Panc1 (cell line): ENCODE measurements around the gene NPW. TPM values are rescaled to one million over a fixed set of nuclear protein-coding genes. Genes with fewer than 3 reads are reported as not detected.

ENCODE experiments used
- ATAC-seq: fragments of 200-7000 bp; cut with Tn5 transposase; 2 replicates; pipeline ENCODE4 v1.9.1; 2020; ENCODE audit warnings: mild to moderate bottlenecking, moderate library complexity
- BruUV-seq: library from RNA; stranded (reverse); fragments of 400-500 nt; replicated peaks from 2 replicates; lab custom pipeline; 2021; lab: Mats Ljungman, UMichigan
- CTCF ChIA-PET: fragments of 300-600 bp; sonication (Branson Sonifier 250); formaldehyde crosslinking; loops from one replicate; lab custom pipeline; 2022; ENCODE audit warnings: antibody characterized with exemption; lab: Charles Lee
- POLR2A ChIA-PET: fragments of 300-600 bp; sonication (Branson Sonifier 250); formaldehyde crosslinking; loops from one replicate; lab custom pipeline; 2022; ENCODE audit warnings: antibody characterized with exemption; lab: Charles Lee
- DNase-seq: peaks from one replicate; pipeline ENCODE4 v3.0.0-alpha.2; 2010; ENCODE audit warnings: low read depth, low spot score
- H3K27ac ChIP-seq: 2 replicates; pipeline ENCODE4 v1.5.1; 2011; ENCODE audit warnings: mild to moderate bottlenecking, low read length, inconsistent platforms
- H3K27me3 ChIP-seq: fragments of 200-500 bp; sonication (Bioruptor generic); 2 replicates; pipeline ENCODE4 v1.6.0; 2014; ENCODE audit warnings: low read length, inconsistent platforms; ENCODE audit not compliant: control insufficient read depth, insufficient read depth
- H3K36me3 ChIP-seq: fragments of 200-500 bp; sonication (Bioruptor generic); 2 replicates; pipeline ENCODE4 v1.5.1; 2014; ENCODE audit warnings: inconsistent platforms, mild to moderate bottlenecking, low read length, moderate library complexity; ENCODE audit not compliant: control insufficient read depth, insufficient read depth
- H3K4me1 ChIP-seq: 2 replicates; pipeline ENCODE4 v1.5.1; 2011; ENCODE audit warnings: inconsistent platforms, mild to moderate bottlenecking, low read length, moderate library complexity; ENCODE audit not compliant: control insufficient read depth, insufficient read depth
- H3K4me3 ChIP-seq, 2 experiments: 2 replicates each; pipeline ENCODE4 v1.5.1; 2011 to 2012; ENCODE audit warnings: low read depth in 2 of 2, low read length in 2 of 2, mild to moderate bottlenecking in 2 of 2, inconsistent platforms in 1 of 2, moderate library complexity in 1 of 2
- H3K9me3 ChIP-seq: fragments of 200-500 bp; sonication (Bioruptor generic); 2 replicates; pipeline ENCODE4 v1.5.1; 2014; ENCODE audit warnings: low read depth, mild to moderate bottlenecking, inconsistent platforms, low read length, moderate library complexity; ENCODE audit not compliant: control insufficient read depth, insufficient read depth
- CTCF ChIP-seq: fragments of 450-650 bp; IDR thresholded peaks from 2 replicates; pipeline ENCODE4 v1.5.1; 2017; ENCODE audit warnings: mild to moderate bottlenecking
- POLR2AphosphoS5 ChIP-seq: IDR thresholded peaks from 2 replicates; pipeline ENCODE4 v1.6.1; 2012; ENCODE audit warnings: mild to moderate bottlenecking, low read depth, low read length, moderate library complexity
- SIN3A ChIP-seq: IDR thresholded peaks from 2 replicates; pipeline ENCODE4 v1.6.1; 2012; ENCODE audit warnings: low read depth, mild to moderate bottlenecking, low read length, moderate library complexity, borderline replicate concordance; ENCODE audit not compliant: insufficient read depth
- TCF7L2 ChIP-seq: IDR thresholded peaks from 2 replicates; pipeline ENCODE4 v1.6.1; 2011; ENCODE audit warnings: mild to moderate bottlenecking, low read depth, low read length, inconsistent platforms
- in situ Hi-C: cut with HindIII; loops from 2 replicates; pipeline ENCODE4 v1.10.0; 2016; ENCODE audit warnings: low sequenced_read_pairs, low pct_unique_long_range_greater_than_20kb
- intact Hi-C: fragments of 100-400 bp; cut with micrococcal nuclease; formaldehyde crosslinking; loops from one replicate; pipeline ENCODE4 v1.10.0; 2022; ENCODE audit not compliant: unreplicated experiment
- total RNA-seq: library from RNA; stranded (reverse); gene quantifications from one replicate; pipeline ENCODE4 v1.2.1, GENCODE V29; 2021; ENCODE audit not compliant: unreplicated experiment
- TF ChIP-seq, protein P1 (sequence below), 2 experiments: IDR thresholded peaks; 2 replicates each; pipeline ENCODE4 v1.6.1; 2011 to 2012; ENCODE audit warnings: low read depth in 2 of 2, control low read depth in 1 of 2, low read length in 1 of 2, mild to moderate bottlenecking in 1 of 2, moderate library complexity in 1 of 2; ENCODE audit not compliant: insufficient read depth in 1 of 2

Gene NPW
- total RNA-seq, 1 experiment from 2014 or later: 15.3 TPM

DNA sequence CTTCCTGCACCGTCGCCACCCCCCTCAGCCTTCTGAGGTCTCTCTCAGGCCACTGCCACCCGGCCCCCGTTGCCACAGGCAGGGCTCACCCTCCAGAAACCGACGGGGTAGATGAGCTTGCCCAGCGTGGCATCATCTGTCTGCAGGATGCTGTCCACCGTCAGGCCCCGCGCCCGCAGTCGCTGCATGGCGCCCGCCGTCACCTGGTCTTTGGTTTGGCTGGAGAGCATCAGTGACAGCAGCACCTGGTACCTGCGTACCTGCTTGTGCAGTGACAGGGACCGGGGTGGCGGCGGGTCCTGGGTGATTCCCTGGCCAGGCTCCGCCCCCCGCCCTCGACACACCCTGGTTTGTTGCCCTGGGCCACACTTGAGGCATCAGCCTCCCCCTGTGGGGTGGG lies 25.0 kb downstream of the NPW start:
- CTCF ChIA-PET: no interaction called here
- no peaks in the 10 kb centered on the region for H3K9me3 ChIP-seq
- BruUV-seq: no TSS peak
- no peaks in the 10 kb centered on the region for H3K27me3 ChIP-seq
- peaks cover 39% of the 10 kb centered on the region for H3K4me1 ChIP-seq
- no peak overlapping the region for H3K4me3 ChIP-seq
- H3K36me3 ChIP-seq: no peaks in the 10 kb centered on the region; the same call in 1 of the 2 replicates
- in situ Hi-C loops (no loop called here), intact Hi-C loops (no loop called here)
- POLR2A ChIA-PET: interaction anchor here (0.6 to 0.7 kb wide), 2 partner anchors 22 to 33 kb away, joined by 3 to 5 read pairs; no protein-coding TSS in a partner anchor
- TF ChIP-seq, protein P1, sequence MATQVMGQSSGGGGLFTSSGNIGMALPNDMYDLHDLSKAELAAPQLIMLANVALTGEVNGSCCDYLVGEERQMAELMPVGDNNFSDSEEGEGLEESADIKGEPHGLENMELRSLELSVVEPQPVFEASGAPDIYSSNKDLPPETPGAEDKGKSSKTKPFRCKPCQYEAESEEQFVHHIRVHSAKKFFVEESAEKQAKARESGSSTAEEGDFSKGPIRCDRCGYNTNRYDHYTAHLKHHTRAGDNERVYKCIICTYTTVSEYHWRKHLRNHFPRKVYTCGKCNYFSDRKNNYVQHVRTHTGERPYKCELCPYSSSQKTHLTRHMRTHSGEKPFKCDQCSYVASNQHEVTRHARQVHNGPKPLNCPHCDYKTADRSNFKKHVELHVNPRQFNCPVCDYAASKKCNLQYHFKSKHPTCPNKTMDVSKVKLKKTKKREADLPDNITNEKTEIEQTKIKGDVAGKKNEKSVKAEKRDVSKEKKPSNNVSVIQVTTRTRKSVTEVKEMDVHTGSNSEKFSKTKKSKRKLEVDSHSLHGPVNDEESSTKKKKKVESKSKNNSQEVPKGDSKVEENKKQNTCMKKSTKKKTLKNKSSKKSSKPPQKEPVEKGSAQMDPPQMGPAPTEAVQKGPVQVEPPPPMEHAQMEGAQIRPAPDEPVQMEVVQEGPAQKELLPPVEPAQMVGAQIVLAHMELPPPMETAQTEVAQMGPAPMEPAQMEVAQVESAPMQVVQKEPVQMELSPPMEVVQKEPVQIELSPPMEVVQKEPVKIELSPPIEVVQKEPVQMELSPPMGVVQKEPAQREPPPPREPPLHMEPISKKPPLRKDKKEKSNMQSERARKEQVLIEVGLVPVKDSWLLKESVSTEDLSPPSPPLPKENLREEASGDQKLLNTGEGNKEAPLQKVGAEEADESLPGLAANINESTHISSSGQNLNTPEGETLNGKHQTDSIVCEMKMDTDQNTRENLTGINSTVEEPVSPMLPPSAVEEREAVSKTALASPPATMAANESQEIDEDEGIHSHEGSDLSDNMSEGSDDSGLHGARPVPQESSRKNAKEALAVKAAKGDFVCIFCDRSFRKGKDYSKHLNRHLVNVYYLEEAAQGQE (IDR thresholded peaks at IDR 0.05; ENCODE audit: insufficient read depth in 1 of 2, low read depth in 2 of 2, low read length in 1 of 2): no peak
- TF ChIP-seq CTCF: no peak
- no peak for TF ChIP-seq POLR2AphosphoS5
- no peak for TF ChIP-seq TCF7L2
- TF ChIP-seq SIN3A: no peak
- DNase-seq (no peak), ATAC-seq (no peak)
- no peak overlapping the region for H3K27ac ChIP-seq

GRCh38 chr16:2045965-2046892 lies 26.6 kb downstream of the NPW start:
- Histone ChIP-seq H3K4me3 (peak overlapping the region in 1 of 2 experiments; percentile 96; a peak in 3 of 4 replicates), H3K27me3 (no peaks in the 10 kb centered on the region), H3K36me3 (no peaks in the 10 kb centered on the region; the same call in 1 of the 2 replicates), H3K9me3 (no peaks in the 10 kb centered on the region), H3K27ac (peak overlapping the region; percentile 72), H3K4me1 (peaks cover 24% of the 10 kb centered on the region)
- in situ Hi-C loops (no loop called here), intact Hi-C loops (no loop called here)
- DNase-seq (no peak), ATAC-seq (no peak)
- ChIA-PET CTCF (no interaction called here), POLR2A (no interaction called here)
- no TSS peak for BruUV-seq
- TF ChIP-seq POLR2AphosphoS5: no peak
- TF ChIP-seq CTCF: no peak
- TF ChIP-seq, protein P1 (IDR thresholded peaks at IDR 0.05; ENCODE audit: insufficient read depth in 1 of 2, low read depth in 2 of 2, low read length in 1 of 2): no peak
- TF ChIP-seq TCF7L2: no peak
- TF ChIP-seq SIN3A: no peak
